ENCODE results near the gene CD4.

CD4 gene

DNA sequence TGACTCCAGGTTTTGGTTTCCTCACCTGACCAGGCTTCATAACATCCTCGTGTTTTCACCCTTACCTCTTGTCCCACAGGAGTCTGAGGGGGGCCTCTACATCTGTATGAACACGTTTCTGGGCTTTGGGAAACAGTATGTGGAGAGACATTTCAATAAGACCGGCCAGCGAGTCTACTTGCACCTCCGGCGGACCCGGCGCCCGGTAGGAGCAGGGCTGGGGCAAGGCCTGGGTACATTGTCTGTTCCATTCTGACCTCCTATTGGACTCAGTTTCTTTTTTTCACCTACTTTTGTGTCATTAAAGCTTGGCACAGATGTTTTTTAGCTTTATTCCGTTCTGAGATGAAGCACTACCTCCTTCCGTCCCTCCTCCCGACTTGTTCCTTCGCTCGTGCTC is 66.0 kb downstream of the CD4 start:
- no peak overlapping the region for H3K4me3 ChIP-seq (ENCODE audit: low read depth in 1 of 2, low read length in 1 of 2)
- peaks cover 22% of the 10 kb centered on the region for H3K36me3 ChIP-seq
- no peaks in the 10 kb centered on the region for H3K9me3 ChIP-seq
- H3K4me1 ChIP-seq (ENCODE audit: control insufficient read depth in 1 of 2, insufficient read depth in 1 of 2, low read depth in 1 of 2, low read length in 1 of 2) = peaks cover 20 to 24% of the 10 kb centered on the region in 2 experiments
- TF ChIP-seq, protein P1, sequence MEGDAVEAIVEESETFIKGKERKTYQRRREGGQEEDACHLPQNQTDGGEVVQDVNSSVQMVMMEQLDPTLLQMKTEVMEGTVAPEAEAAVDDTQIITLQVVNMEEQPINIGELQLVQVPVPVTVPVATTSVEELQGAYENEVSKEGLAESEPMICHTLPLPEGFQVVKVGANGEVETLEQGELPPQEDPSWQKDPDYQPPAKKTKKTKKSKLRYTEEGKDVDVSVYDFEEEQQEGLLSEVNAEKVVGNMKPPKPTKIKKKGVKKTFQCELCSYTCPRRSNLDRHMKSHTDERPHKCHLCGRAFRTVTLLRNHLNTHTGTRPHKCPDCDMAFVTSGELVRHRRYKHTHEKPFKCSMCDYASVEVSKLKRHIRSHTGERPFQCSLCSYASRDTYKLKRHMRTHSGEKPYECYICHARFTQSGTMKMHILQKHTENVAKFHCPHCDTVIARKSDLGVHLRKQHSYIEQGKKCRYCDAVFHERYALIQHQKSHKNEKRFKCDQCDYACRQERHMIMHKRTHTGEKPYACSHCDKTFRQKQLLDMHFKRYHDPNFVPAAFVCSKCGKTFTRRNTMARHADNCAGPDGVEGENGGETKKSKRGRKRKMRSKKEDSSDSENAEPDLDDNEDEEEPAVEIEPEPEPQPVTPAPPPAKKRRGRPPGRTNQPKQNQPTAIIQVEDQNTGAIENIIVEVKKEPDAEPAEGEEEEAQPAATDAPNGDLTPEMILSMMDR (IDR thresholded peaks at IDR 0.05) = no peak
- H3K27ac ChIP-seq = no peak overlapping the region
- no peaks in the 10 kb centered on the region for H3K27me3 ChIP-seq

DNA sequence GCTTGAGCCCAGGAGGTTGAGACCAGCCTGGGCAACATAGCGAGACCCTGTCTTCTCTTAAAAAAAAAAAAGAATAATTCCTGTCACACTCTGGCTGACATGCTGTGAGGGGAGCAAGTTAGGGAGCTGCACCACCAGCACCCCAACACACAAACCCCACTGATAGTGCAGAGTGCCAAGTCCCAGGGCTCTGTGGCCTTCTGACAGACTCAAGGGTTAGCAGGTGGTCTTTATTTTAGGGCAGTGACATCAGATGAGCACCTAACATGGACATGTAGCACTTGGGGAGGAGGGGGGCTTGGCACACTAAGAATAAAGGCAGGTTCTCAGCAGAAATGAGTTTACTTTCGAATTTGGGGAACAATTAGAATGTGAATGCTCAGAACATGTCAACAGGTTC is 69.5 kb downstream of the CD4 start:
- H3K4me3 ChIP-seq (ENCODE audit: low read depth in 1 of 2, low read length in 1 of 2) = no peak overlapping the region
- no peaks in the 10 kb centered on the region for H3K9me3 ChIP-seq
- TF ChIP-seq, protein P1 (IDR thresholded peaks at IDR 0.05) = no peak
- H3K36me3 ChIP-seq = peaks cover 45% of the 10 kb centered on the region
- H3K27ac ChIP-seq = no peak overlapping the region
- H3K27me3 ChIP-seq = no peaks in the 10 kb centered on the region
- H3K4me1 ChIP-seq (ENCODE audit: control insufficient read depth in 1 of 2, insufficient read depth in 1 of 2, low read depth in 1 of 2, low read length in 1 of 2) = no peaks in the 10 kb centered on the region

DNA sequence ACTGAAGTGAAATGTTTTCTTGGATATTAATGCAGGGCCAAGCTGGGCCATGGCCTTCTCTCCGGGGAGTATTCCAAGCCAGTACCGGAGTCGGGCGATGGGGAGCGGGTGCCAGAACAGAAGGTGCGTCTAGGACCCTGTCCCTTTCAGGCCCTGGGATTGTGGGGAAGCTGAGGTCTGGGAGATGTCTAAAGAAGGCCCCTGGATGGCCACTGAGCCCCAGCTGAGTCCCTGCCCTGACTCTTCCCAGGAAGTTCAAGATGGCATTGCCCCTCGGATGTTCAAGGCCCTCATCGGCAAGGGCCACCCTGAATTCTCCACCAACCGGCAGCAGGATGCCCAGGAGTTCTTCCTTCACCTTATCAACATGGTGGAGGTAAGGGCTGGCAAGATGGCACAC is 70.8 kb downstream of the CD4 start:
- no peak overlapping the region for H3K27ac ChIP-seq
- no peaks in the 10 kb centered on the region for H3K9me3 ChIP-seq
- no peaks in the 10 kb centered on the region for H3K27me3 ChIP-seq
- no peak overlapping the region for H3K4me3 ChIP-seq (ENCODE audit: low read depth in 1 of 2, low read length in 1 of 2)
- peaks cover 45% of the 10 kb centered on the region for H3K36me3 ChIP-seq
- TF ChIP-seq, protein P1 (IDR thresholded peaks at IDR 0.05) = no peak
- no peaks in the 10 kb centered on the region for H3K4me1 ChIP-seq (ENCODE audit: control insufficient read depth in 1 of 2, insufficient read depth in 1 of 2, low read depth in 1 of 2, low read length in 1 of 2)

DNA sequence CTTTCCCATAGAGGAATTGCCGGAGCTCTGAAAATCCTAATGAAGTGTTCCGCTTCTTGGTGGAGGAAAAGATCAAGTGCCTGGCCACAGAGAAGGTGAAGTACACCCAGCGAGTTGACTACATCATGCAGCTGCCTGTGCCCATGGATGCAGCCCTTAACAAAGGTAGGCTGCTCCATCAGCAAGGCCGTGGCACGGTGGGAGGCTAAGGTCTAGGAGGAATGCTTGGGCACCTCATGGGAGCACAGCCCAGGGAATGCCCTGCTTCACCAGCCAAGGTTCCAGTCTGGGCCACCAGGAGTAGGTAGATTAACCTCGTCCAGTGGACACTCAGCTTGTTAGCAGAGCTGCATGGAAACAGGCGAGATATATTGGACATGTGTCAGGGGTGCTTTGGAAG is 71.6 kb downstream of the CD4 start:
- TF ChIP-seq, protein P1 (IDR thresholded peaks at IDR 0.05) = no peak
- Histone ChIP-seq H3K36me3 (peaks cover 42% of the 10 kb centered on the region), H3K9me3 (no peaks in the 10 kb centered on the region)

DNA sequence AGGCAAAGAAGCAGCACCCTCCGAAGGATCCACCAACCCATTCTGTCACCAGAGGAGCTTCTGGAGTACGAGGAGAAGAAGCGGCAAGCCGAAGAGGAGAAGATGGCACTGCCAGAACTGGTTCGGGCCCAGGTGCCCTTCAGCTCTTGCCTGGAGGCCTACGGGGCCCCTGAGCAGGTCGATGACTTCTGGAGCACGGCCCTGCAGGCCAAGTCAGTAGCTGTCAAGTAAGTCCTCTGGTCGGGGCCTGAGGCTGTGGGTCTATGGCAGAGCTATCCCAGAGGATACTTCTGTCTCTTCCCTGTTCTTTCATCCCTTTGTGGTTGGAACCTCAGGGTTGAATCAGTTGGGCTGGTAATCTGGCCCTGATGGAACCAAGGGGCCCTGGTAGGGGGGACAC is 72.1 kb downstream of the CD4 start:
- Histone ChIP-seq H3K27me3 (no peaks in the 10 kb centered on the region), H3K4me1 (ENCODE audit: control insufficient read depth in 1 of 2, insufficient read depth in 1 of 2, low read depth in 1 of 2, low read length in 1 of 2) (peaks cover under 1 to 2% of the 10 kb centered on the region in 2 experiments), H3K27ac (no peak overlapping the region), H3K9me3 (no peaks in the 10 kb centered on the region), H3K36me3 (peaks cover 37% of the 10 kb centered on the region), H3K4me3 (ENCODE audit: low read depth in 1 of 2, low read length in 1 of 2) (no peak overlapping the region)
- TF ChIP-seq, protein P1 (IDR thresholded peaks at IDR 0.05) = no peak

More for the DNA sequence above, 71.6 kb downstream of the CD4 start:
- H3K4me1 ChIP-seq (ENCODE audit: control insufficient read depth in 1 of 2, insufficient read depth in 1 of 2, low read depth in 1 of 2, low read length in 1 of 2) = no peaks in the 10 kb centered on the region
- no peaks in the 10 kb centered on the region for H3K27me3 ChIP-seq
- H3K27ac ChIP-seq = no peak overlapping the region
- H3K4me3 ChIP-seq (ENCODE audit: low read depth in 1 of 2, low read length in 1 of 2) = no peak overlapping the region

DNA sequence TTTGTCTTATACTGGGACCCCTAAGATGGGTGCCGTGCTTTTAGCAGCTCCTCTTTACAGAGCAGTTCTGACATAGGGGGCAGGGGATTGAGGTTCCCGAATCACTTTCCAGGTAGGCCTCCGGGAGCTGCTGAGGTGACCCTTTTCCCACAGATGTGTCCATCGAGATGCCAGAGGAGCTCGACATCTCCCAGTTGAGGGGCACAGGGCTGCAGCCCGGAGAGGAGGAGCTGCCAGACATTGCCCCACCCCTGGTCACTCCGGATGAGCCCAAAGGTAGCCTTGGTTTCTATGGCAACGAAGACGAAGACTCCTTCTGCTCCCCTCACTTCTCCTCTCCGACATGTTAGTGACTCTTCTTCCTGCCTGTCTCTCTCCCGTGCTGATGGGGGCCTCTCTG is 73.7 kb downstream of the CD4 start:
- H3K27me3 ChIP-seq = no peaks in the 10 kb centered on the region
- no peak overlapping the region for H3K4me3 ChIP-seq (ENCODE audit: low read depth in 1 of 2, low read length in 1 of 2)
- peaks cover 10 to 14% of the 10 kb centered on the region in 2 experiments for H3K4me1 ChIP-seq (ENCODE audit: control insufficient read depth in 1 of 2, insufficient read depth in 1 of 2, low read depth in 1 of 2, low read length in 1 of 2)
- peaks cover 30% of the 10 kb centered on the region for H3K36me3 ChIP-seq
- no peak overlapping the region for H3K27ac ChIP-seq
- TF ChIP-seq, protein P1 (IDR thresholded peaks at IDR 0.05) = no peak
- H3K9me3 ChIP-seq = no peaks in the 10 kb centered on the region
